NCI-H524 treated with DMSO at 0.1 percent for 48 hours (cell line): Measurements from ENCODE around the gene MED13.

Experiments
- DNase-seq: peaks from one replicate; lab custom pipeline; 2025; lab: John Stamatoyannopoulos, UW

The MED13 gene

DNA sequence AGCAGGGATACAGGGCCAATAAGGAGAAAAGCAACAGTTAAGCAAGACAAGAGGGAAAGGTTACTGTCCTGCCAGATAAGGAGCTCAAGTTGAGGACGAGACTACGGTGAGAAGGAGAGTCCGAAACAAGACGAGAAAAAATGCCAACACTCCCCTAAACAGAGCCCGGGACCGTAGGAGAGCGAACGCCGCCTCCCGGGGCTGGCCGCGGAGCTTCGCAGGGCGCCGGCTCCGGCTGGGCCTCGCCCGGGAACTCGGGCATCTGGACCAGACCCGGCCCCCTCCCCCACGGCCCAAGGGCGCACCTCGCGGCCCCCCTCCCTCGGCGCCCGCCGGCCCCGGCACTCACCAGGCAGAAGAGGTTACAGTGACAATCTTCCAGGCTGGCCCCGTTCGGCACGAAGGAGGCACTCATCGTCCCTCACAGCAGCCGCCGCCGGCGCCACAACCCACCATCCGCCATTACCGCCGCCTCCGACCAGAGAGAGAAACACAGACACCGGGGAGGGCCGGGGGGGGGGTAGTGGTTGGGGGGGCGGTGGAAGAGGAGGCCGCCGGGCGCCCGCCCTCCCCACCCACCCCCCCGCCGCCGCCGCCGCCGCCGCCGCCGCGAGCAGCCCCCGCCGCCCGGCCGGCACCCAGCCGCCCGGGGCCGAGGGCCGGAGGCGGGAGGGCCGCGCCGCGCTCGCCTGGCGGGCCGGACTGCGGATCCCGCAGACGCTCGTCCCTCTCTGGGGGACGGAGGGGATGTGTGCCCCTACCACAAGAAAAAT, at the start of gene MED13:
Gene MED13, minus strand, starts transcription at position 488 of the 773 bp plus-strand sequence. Its CDS starts 73 bp downstream, at position 415.
- no peak for DNase-seq

DNA sequence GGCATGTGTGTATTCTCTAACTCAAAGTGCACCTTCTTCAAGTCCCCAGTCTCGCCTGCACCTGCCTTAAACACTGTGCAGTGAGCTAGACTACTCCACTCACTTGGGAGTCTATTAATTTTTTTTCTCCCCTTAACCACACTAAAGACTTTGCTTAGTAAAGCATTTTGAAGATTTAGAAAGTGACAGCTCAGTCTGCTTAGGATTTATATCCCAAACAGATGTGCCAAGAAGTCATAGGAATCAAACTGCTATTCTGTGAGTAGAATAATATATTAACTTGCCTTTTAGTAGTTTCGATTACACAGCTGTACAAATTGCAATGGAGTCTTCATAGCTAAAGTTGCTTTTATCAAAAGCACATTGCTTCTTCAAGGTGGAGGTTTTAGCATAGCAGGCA, 47.2 kb upstream of the MED13 start:
- no peak for DNase-seq

GRCh38 chr17:62111562-62112171, 46.6 kb upstream of the MED13 start:
- no peak for DNase-seq

- DNase-seq, result no peak
Observed at GRCh38 chr17:62110923-62111484, 45.9 kb upstream of the MED13 start.

GRCh38 chr17:62109924-62110323, 44.8 kb upstream of the MED13 start:
- no peak for DNase-seq

DNA sequence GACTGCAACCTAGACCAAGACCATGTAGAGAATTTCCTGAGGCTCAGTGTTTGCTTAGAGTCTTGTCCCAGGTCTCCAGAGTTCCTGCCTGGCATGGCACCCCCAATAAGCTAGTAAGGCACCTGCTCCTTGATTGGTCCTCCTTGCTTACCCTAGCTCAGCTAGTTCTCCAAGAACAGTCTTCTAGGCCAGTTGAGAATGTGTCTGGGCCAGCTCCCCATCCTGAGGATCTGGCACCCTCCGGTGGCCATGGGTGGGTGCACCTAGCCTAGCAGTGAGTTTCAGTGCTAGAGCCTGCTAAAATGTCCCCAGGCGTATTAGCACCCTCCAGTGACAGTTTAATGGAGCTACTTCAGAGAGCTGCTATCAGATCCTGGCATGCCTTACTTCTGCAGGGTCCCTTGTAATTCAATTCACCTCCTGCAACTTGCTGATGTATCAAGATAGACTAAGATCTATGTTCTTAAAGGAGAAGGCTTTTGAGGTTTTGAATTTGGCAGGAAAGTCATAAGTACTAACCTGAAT, 44.4 kb upstream of the MED13 start:
- DNase-seq, result peak; percentile 70

- DNase-seq, result no peak
Observed at GRCh38 chr17:62105861-62106260, 40.8 kb upstream of the MED13 start.

DNA sequence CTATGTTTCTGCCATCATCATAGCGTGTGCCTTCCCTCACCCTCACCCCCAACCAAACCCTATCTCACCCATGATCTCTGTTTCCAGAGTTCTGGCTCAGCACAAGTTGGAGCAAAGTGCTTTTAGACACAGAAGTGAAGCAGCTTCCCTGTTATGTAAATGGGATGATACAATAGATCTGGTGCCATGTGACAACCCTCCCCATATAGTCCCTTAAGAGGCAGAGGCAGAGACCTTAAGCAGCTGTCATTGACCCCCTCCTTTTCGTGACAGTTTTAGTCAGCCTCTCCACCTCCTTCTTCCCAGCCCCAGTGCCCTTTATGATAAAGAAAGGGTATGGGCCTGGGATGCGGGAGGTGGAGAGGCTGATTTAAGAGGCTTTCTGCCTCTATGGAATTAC, 40.3 kb upstream of the MED13 start:
- no peak for DNase-seq

- DNase-seq, result no peak
Observed at GRCh38 chr17:62101515-62101914, 36.4 kb upstream of the MED13 start.

DNA sequence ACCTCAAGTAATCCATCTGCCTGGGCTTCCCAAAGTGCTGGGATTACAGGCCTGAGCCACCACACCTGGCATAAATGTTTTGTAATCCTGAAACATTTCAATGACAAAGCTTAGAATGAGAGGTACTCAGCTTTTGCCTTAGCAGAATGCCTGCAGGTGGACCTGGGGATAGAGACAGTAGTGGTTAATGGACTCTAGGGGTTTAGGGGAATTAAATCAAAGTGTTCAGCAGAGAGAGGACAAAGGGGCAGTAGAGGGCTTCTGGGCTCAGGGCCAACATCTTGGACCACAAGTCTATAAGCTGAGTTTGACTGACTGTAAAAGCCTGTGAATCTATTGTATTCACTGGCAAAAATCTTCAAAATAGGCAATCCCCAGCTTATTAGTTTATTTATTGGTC, 36.0 kb upstream of the MED13 start:
- no peak for DNase-seq

- no peak for DNase-seq
Observed at GRCh38 chr17:62100055-62100454, 35.0 kb upstream of the MED13 start.

GRCh38 chr17:62099532-62099931, 34.5 kb upstream of the MED13 start:
- no peak for DNase-seq

- no peak for DNase-seq
Observed at GRCh38 chr17:62098623-62099231, 33.6 kb upstream of the MED13 start.

GRCh38 chr17:62096401-62096670, 31.3 kb upstream of the MED13 start:
- DNase-seq, result no peak

DNA sequence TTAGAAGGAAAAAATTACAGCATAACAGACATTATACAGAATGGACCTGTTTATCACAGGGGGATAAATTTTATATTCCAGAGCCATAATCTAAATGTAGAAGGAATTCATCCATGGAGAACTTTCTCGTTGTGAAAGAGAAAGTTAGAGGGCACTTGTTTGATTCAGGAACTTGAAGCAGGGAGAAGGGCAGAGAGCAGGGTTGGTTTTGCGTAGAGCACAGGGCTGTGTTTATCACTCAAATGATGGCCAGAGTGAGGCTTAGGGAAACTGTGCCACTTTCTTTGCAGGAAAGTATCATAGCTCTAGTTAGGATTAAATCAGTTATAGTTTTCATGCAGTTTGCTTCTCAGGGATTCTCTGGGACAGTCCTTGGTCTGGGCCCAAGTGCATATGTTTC, 29.1 kb upstream of the MED13 start:
- no peak for DNase-seq

DNA sequence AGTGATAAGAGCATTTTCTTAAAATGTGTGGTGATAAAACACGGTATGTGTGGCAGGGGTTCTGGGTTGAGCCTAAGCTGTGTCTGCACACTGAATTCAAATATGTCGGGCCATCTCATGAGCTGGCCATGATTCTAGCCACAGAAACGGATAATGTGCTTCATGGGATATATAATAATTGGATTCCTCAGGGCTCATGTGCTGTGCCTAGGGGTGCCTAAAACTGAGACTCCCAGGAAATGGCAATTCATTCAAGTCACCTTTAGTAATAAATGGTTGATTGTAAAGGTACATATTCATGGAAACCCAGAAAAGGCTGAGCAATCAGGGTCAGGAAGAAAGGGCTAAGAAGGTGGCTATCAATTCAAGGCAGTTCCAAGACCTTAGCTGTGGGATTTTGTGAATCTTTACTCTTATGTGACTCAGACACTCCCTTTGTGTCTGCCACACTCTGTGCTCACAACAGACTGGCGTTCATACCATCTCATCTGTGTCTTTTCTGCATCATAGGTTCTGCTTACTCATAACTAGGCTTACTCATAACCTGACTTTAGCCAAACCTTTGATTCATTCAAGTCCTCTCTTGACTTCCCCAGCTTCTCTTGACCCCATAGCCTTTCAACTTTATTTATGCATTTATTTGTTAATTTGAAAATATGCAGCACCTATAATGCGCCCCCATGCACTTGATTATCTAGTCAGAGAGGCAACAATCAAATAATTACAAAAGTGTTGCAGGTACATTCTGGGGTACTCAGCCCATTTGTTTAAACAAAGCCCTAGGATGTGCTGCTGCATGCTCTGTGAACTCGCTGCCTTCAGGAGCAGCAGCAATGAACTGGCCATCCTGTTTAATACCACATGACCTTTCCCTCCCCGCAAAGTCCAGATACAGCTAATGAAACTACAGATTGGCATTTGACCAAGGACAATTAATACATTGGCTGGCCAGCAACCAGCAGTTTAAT, 28.4 kb upstream of the MED13 start:
- no peak for DNase-seq

- DNase-seq, result no peak
Observed at GRCh38 chr17:62092784-62093183, 27.7 kb upstream of the MED13 start.

- DNase-seq, result no peak
Observed at GRCh38 chr17:62091804-62092203, 26.7 kb upstream of the MED13 start.

DNA sequence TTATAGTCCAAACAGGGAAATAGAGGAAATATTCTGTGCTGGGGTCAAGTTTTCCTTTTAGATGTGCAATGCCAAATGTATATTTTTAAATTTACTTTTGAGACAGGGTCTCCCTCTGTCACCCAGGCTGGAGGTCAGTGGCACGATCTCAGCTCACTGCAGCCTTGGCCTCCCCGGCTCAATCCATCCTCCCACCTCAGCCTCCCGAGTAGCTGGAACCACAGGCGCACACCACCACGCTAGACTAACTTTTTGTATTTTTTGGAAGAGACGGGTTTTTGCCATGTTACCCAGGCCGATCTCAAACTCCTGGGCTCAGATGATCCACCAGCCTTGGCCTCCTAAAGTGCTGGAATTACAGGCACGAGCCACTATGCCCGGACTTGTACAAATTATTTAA, 25.8 kb upstream of the MED13 start:
- no peak for DNase-seq

DNA sequence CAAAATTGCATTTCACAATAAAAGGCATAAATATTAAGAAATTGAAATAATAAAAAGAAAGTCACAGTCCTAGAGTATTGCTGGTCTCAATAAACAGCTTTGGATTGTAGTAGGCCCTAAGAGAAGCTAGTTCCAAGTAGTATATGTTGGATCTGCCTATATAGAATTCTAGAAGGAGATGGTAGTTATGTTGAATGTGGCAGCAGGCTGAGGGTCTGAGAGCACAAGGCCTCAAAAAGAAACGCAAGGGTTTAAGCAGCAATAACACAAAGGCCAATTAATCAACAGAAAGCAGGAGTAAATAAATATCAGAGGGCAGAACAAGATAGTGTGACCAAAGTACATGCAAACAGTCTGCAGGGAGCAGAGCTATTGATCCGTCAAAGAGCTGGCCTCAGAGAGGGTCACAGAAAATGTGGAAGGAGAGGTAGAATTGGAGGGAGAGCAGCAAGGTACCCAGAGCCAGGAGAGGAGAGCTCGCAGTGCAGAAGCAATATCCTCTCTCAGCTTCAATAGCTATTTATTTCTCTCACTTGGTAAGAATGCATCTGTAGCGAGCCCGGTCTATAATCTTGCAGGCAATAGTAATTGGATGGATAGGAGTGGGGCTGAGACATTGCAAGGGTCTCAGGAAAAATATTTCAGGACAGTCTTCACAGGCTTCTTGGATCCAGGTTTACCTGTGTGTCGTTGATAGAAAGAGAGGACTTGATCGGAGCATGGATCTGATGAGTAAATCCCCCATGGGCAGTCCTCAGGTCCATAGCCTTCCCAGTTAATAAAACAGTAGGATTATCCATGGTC, 25.1 kb upstream of the MED13 start:
- DNase-seq, result no peak

DNA sequence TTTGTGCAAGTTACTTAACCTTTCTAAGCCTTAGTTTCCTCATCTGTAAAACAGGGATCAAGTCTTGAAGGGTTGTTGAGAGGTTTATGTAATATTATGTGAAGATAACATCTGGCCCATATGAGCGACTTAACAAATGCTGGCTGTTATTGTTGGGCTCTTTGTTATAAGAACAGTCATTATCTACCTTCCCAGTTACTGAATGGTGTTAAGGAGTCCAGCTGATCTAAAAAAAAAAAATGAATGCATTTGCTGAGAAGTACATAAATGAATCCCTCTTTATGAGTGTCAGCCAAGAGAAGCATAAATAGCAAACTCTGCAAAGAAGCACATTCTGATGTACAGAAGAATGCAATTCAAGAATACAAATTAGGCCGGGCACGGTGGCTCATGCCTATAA, 24.3 kb upstream of the MED13 start:
- no peak for DNase-seq
